ENCODE results near the gene OTOP3.
"Not testable (repeated sequence)": the region's sequence is repeated elsewhere in the genome, so short reads cannot be mapped to it uniquely, and the experiment has no call there.

The OTOP3 gene

DNA sequence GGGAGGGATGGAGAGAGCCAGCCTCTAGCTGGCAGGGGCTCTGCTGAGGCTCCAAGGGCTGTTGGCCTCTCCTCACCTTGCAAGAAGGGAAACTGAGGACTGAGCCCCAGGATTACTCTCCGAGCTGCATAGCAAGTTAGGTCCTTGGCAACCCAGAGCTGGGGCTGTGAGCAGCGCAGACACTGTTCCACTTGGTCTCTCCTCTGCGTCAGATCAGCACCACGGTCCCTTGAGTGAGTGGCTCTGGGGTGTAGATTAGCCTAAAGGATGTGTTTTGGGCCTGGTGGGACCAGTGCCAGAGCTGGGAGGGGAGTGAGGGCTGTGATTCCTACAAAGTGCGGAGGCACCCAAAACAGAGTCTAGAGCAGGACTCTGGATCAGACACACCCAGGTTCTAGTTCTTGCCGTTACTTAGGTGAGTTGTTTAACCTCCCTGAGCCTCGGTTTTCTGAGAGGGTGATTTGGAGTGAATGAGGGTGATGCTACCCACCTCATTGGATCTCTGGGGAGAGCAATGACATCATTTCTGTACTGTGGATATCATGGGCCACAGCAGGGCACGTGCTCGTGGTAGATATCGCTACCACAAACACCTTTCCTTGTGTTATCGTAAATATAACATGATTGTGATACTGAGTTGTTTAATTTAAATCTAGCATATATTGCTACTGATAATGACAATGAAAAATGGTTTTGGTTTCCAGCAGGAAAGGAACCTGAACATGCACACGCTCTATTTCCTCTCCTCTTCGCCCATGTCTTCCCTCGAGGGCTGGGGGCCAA lies 34.2 kb upstream of the OTOP3 start:
- no peak for TF ChIP-seq SPI1 (IDR thresholded peaks at IDR 0.05; ENCODE audit: low read depth, low read length)
- TF ChIP-seq POLR2AphosphoS5 (IDR thresholded peaks at IDR 0.05; ENCODE audit: low read depth, low read length) = no peak
- TF ChIP-seq PAX5 (IDR thresholded peaks at IDR 0.05; ENCODE audit: insufficient read depth, low read length, severe bottlenecking) = no peak
- TF ChIP-seq TAF1 (IDR thresholded peaks at IDR 0.05; ENCODE audit: low read depth, low read length) = no peak
- no peak for TF ChIP-seq POLR2A (IDR thresholded peaks at IDR 0.05; ENCODE audit: low read depth, low read length)
- TF ChIP-seq POU2F2 (IDR thresholded peaks at IDR 0.05; ENCODE audit: low read depth, low read length) = no peak
- FAIRE-seq (no peak), DNase-seq (ENCODE audit: insufficient read length, low spot score) (no peak)

DNA sequence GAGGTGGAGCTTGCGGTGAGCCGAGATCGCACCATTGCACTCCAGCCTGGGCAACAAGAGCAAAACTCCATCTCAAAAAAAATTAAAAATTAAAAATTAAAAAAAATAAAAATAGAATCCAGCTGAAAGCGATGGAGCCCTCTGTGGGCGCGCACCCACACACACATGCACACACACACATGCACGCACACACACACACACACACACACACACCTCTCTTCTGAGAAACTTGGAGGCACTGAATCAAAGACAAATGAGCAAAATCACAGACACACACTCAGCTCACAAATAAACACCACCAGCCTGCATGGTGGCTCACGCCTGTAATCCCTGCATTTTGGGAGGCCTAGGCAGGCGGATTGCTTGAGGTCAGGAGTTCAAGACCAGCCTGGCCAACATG lies 32.7 kb upstream of the OTOP3 start:
- DNase-seq (ENCODE audit: insufficient read length, low spot score) = no peak
- TF ChIP-seq POLR2A (IDR thresholded peaks at IDR 0.05; ENCODE audit: low read depth, low read length) (no peak), POLR2AphosphoS5 (IDR thresholded peaks at IDR 0.05; ENCODE audit: low read depth, low read length) (no peak), POU2F2 (IDR thresholded peaks at IDR 0.05; ENCODE audit: low read depth, low read length) (no peak), SPI1 (IDR thresholded peaks at IDR 0.05; ENCODE audit: low read depth, low read length) (no peak), PAX5 (IDR thresholded peaks at IDR 0.05; ENCODE audit: insufficient read depth, low read length, severe bottlenecking) (no peak), TAF1 (IDR thresholded peaks at IDR 0.05; ENCODE audit: low read depth, low read length) (no peak)
- FAIRE-seq = no peak

DNA sequence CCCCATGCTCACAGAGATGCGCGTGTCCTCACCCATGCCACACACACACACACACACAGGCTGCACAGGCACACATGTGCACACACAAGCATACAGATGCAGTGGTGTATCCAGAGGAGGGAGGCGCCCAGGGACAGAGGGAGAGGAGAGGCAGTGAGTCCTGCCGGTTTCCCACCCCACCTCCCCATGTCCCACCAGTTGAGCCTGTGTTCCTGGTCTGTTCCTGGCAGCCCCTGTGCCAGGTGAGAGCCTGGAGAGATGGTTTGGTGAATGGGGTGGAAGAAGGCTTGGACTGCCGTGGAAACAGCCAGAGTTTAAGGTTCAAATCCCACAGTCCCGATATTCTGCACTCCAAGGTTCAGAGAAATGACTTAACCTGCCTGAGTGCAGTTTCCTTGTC lies 32.0 kb upstream of the OTOP3 start:
- no peak for FAIRE-seq
- TF ChIP-seq POLR2A (IDR thresholded peaks at IDR 0.05; ENCODE audit: low read depth, low read length) (no peak), POLR2AphosphoS5 (IDR thresholded peaks at IDR 0.05; ENCODE audit: low read depth, low read length) (no peak)
- no peak for DNase-seq (ENCODE audit: insufficient read length, low spot score)

DNA sequence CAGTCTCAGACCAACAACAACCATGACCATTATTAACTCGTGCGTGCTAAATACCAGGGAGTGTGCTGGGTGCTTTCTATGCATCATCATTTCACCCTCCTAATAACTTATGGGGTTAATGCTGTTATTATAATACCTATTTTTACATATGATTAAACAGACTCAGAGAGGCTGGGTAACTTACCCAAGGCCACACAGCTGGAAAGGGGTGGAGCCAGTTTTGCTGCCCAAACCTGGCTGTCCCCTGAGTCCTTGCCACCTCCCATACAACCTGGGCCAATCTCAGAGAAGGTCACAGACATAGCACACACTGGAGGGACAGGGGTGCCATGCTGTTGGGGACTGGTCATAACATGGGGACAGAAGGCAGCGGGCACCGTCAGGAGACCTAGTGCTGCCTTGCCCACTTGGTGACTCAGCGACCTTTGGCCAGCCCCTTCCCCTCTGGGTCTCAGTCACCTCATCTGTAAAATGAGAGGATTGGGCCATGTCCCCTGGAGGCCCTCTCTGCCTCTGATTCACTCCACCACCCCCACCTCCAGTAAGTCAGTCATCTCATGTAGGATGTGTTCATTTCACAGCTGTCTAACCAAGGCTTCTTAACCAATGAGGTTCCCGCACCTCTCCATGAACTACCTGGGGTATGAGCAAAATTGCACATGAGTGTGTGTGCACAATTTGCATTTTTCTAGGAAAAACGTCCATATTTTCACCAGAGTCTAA lies 30.9 kb upstream of the OTOP3 start:
- DNase-seq (ENCODE audit: insufficient read length, low spot score) = no peak
- FAIRE-seq = no peak

DNA sequence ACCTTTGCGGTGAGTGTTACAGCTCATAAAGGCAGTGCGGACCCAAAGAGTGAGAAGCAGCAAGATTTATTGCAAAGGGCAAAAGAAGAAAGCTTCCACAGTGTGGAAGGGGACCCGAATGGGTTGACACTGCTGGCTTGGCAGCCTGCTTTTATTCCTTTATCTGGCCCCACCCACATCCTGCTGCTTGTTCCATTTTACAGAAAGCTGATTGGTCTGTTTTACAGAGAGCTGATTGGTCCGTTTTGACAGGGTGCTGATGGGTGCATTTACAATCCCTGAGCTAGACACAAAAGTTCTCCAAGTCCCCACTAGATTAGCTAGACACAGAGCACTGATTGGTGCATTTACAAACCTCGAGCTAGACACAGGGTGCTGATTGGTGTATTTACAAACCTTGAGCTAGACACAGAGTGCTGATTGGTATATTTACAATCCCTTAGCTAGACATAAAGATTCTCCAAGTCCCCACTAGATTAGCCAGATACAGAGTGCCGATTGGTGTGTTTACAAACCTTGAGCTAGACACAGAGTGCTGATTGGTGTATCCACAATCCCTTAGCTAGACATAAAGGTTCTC lies 29.4 kb upstream of the OTOP3 start:
- not testable (repeated sequence) for FAIRE-seq; DNase-seq (ENCODE audit: insufficient read length, low spot score)

More for the DNA sequence above, 30.9 kb upstream of the OTOP3 start:
- TF ChIP-seq PAX5 (IDR thresholded peaks at IDR 0.05; ENCODE audit: insufficient read depth, low read length, severe bottlenecking) (no peak), TAF1 (IDR thresholded peaks at IDR 0.05; ENCODE audit: low read depth, low read length) (no peak)

DNA sequence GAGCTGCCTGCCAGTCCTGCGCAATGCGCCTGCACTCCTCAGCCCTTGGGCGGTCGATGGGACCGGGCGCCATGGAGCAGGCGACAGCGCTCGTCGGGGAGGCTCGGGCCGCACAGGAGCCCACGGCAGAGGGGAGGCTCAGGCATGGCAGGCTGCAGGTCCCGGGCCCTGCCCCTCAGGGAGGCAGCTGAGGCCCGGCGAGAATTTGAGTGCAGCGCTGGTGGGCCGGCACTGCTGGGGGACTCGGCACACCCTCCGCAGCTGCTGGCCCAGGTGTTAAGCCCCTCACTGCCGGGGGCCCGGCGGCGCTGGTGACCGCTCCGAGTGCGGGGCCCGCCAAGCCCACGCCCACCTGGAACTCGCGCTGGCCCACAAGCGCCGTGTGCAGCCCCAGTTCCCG lies 28.7 kb upstream of the OTOP3 start:
- FAIRE-seq (no peak), DNase-seq (ENCODE audit: insufficient read length, low spot score) (no peak)
- TF ChIP-seq TAF1 (IDR thresholded peaks at IDR 0.05; ENCODE audit: low read depth, low read length) = no peak

DNA sequence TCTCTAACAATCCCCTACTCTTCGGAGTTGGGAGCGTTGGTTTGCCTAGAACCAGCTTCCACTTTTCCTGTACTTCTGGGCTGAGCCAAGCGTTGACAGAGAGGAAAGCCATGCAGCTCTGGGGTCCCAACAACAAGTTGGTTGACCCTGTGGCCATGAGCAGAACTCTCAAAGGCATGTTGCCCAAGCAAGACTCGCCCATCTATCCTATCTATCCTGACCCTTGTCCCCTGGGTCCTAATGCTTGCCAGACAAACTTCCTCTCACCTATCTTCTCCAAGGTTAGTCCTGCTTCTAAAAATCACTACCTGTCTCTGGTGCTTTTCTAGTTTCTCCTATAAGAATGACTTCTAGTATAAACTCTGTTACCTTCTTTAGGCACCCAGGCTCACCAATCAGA lies 26.6 kb upstream of the OTOP3 start:
- not testable (repeated sequence) for DNase-seq (ENCODE audit: insufficient read length, low spot score); FAIRE-seq

DNA sequence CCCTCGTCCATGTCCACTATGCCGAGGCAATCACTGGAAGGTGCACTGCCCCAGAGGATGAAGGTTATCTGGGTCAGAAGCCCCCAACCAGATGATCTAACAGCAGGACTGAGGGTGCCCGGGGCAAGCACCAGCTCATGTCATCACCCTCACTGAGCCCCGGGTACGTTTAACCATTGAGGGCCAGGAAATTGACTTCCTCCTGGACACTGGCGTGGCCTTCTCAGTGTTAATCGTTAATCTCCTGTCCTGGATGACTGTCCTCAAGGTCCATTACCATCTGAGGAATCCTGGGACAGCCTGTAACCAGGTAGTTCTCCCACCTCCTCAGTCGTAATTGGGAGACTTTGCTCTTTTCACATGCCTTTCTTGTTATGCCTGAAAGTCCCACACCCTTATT lies 24.3 kb upstream of the OTOP3 start:
- not testable (repeated sequence) for FAIRE-seq; DNase-seq (ENCODE audit: insufficient read length, low spot score)

DNA sequence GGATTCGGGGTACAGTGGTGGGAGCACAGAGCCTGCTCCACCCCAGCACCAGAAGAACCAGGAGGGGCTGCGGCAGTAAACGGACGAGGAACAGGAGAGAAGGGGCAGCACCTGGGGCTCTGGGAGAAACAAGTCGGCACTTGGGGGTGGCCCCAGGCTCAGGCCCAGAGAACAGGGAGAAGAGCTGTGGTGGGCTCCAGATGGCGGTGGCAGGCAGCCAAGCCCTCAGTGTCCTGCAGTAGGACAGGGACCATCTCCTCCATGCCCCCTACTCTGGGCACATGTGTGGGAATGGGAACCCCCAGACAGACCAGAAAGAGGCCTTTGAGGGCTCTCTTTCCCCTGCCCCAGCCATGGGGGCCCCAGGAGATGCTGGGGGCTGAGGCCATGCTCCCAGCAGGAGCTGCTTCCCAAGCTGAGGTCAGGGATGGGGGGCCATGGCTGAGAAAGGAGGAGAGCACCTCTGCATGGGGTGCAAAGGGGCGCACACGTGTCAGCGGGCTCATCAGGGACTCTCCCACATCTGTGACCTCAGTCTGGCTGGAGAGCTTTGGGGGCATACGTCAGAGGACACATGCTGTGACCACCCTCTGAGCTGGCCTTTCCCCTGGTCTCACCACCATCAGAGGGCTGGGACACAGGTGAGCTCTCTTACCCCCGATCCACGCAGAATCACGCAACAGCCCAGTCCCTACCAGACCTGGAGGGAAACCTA lies 19.4 kb upstream of the OTOP3 start:
- FAIRE-seq = no peak

DNA sequence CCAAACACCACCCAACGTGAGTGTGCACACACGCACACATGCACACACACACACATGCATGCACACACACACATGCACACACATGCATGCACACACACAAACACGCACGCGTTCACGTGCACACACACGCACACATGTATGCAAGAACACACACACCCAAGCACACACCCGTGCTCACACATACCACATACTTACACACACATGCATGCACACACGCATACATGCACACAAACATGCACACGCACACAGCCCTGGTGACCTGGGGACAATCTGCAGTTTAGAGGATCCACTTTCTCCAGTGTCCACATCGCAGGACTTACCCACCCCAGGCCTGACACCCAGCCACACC lies 18.9 kb upstream of the OTOP3 start:
- TF ChIP-seq SPI1 (IDR thresholded peaks at IDR 0.05; ENCODE audit: low read depth, low read length) (no peak), POLR2AphosphoS5 (IDR thresholded peaks at IDR 0.05; ENCODE audit: low read depth, low read length) (no peak), TAF1 (IDR thresholded peaks at IDR 0.05; ENCODE audit: low read depth, low read length) (no peak), POLR2A (IDR thresholded peaks at IDR 0.05; ENCODE audit: low read depth, low read length) (no peak), PAX5 (IDR thresholded peaks at IDR 0.05; ENCODE audit: insufficient read depth, low read length, severe bottlenecking) (no peak), POU2F2 (IDR thresholded peaks at IDR 0.05; ENCODE audit: low read depth, low read length) (no peak)

More for the DNA sequence above, 19.4 kb upstream of the OTOP3 start:
- TF ChIP-seq POLR2A (IDR thresholded peaks at IDR 0.05; ENCODE audit: low read depth, low read length) = no peak
- TF ChIP-seq POU2F2 (IDR thresholded peaks at IDR 0.05; ENCODE audit: low read depth, low read length) = no peak
- no peak for TF ChIP-seq TAF1 (IDR thresholded peaks at IDR 0.05; ENCODE audit: low read depth, low read length)
- no peak for TF ChIP-seq PAX5 (IDR thresholded peaks at IDR 0.05; ENCODE audit: insufficient read depth, low read length, severe bottlenecking)
- TF ChIP-seq SPI1 (IDR thresholded peaks at IDR 0.05; ENCODE audit: low read depth, low read length) = no peak
- TF ChIP-seq POLR2AphosphoS5 (IDR thresholded peaks at IDR 0.05; ENCODE audit: low read depth, low read length) = no peak
- no peak for DNase-seq (ENCODE audit: insufficient read length, low spot score)

More for the DNA sequence above, 18.9 kb upstream of the OTOP3 start:
- FAIRE-seq = peak; percentile 23
- no peak for DNase-seq (ENCODE audit: insufficient read length, low spot score)
